Activated CD8-positive, alpha-beta memory T cell treated with anti-CD3 and anti-CD28 coated beads, Interleukin-2, amount 10 ng/mL, durations not matched to agents 7 days and 5 days (primary cell): ENCODE results near the gene COQ8A. TPM values are rescaled to one million over a fixed set of nuclear protein-coding genes. Genes with fewer than 3 reads are reported as not detected.
A peak's percentile ranks its signal among the peaks of the same experiment; 100 is the strongest.

Experiments used
- ATAC-seq: fragments of 150-1000 bp; cut with Tn5 transposase; one replicate; pipeline ENCODE4 v1.10.0; 2021; ENCODE audit warnings: moderate library complexity
- CTCF ChIA-PET: fragments of 350-600 bp; sonication (Branson Sonifier 250); formaldehyde crosslinking; loops from one replicate; lab custom pipeline; 2021; ENCODE audit warnings: antibody characterized with exemption; lab: Charles Lee
- DNase-seq: peaks from one replicate; pipeline ENCODE4 v3.0.0-alpha.2; 2020
- H3K27ac Mint-ChIP-seq: one replicate; pipeline ENCODE4 v1.8.0; 2021; ENCODE audit warnings: mild to moderate bottlenecking, mixed read lengths
- H3K27me3 Mint-ChIP-seq: one replicate; pipeline ENCODE4 v1.8.0; 2021; ENCODE audit warnings: mixed read lengths
- H3K36me3 Mint-ChIP-seq: one replicate; pipeline ENCODE4 v1.8.0; 2021; ENCODE audit warnings: mild to moderate bottlenecking, mixed read lengths
- H3K4me1 Mint-ChIP-seq: one replicate; pipeline ENCODE4 v1.8.0; 2021; ENCODE audit warnings: mixed read lengths
- H3K4me3 Mint-ChIP-seq: one replicate; pipeline ENCODE4 v1.8.0; 2021; ENCODE audit warnings: mild to moderate bottlenecking, moderate library complexity, mixed read lengths
- H3K9me3 Mint-ChIP-seq: one replicate; pipeline ENCODE4 v1.8.0; 2022; ENCODE audit warnings: low read depth, mixed read lengths
- total RNA-seq, 2 experiments: library from RNA; stranded (reverse); gene quantifications; one replicate each; pipeline ENCODE4 v1.2.3, GENCODE V29; 2021

COQ8A gene
- 10 to 100 TPM; 19.0 to 22.1 TPM for total RNA-seq

- CTCF ChIA-PET = interaction anchor here (1.0 to 2.0 kb wide), 6 partner anchors 28 to 314 kb away, joined by 3 to 7 read pairs (median 5); no protein-coding TSS in a partner anchor
- Mint-ChIP-seq H3K27me3 (no peaks in the 10 kb centered on the region), H3K36me3 (peaks cover 11% of the 10 kb centered on the region), H3K9me3 (peaks cover 4% of the 10 kb centered on the region), H3K4me3 (peak within 1 kb of the TSS; percentile 80), H3K4me1 (peaks cover 32% of the 10 kb centered on the region), H3K27ac (peak within 1 kb of the TSS; percentile 96)
- ATAC-seq (peak; percentile 96), DNase-seq (peak; percentile 99)
These were observed at the start of gene COQ8A for GRCh38 chr1:226940029-226940805. Gene COQ8A (plus strand): TSS chr1:226940294. CDS start chr1:226961386, 21,092 bp downstream.

- peaks cover 9% of the 10 kb centered on the region for H3K4me1 Mint-ChIP-seq
- no peaks in the 10 kb centered on the region for H3K27me3 Mint-ChIP-seq
- DNase-seq (no peak), ATAC-seq (no peak)
- H3K9me3 Mint-ChIP-seq = no peaks in the 10 kb centered on the region
- no peak overlapping the region for H3K27ac Mint-ChIP-seq
- CTCF ChIA-PET = no interaction called here
- H3K4me3 Mint-ChIP-seq = no peak overlapping the region
- peaks cover 4% of the 10 kb centered on the region for H3K36me3 Mint-ChIP-seq
These were observed 49.6 kb upstream of the COQ8A start for GRCh38 chr1:226890331-226891108.

- peaks cover 2% of the 10 kb centered on the region for H3K4me1 Mint-ChIP-seq
- H3K27ac Mint-ChIP-seq = no peak overlapping the region
- H3K9me3 Mint-ChIP-seq = no peaks in the 10 kb centered on the region
- H3K27me3 Mint-ChIP-seq = no peaks in the 10 kb centered on the region
- no peak overlapping the region for H3K4me3 Mint-ChIP-seq
- CTCF ChIA-PET = no interaction called here
- H3K36me3 Mint-ChIP-seq = no peaks in the 10 kb centered on the region
- DNase-seq (no peak), ATAC-seq (no peak)
These were observed 48.7 kb upstream of the COQ8A start for GRCh38 chr1:226891346-226891745.

GRCh38 chr1:226891846-226892523, 48.1 kb upstream of the COQ8A start:
- CTCF ChIA-PET = no interaction called here
- H3K27ac Mint-ChIP-seq = no peak overlapping the region

GRCh38 chr1:226892524-226892875, 47.6 kb upstream of the COQ8A start:
- Mint-ChIP-seq H3K36me3 (no peaks in the 10 kb centered on the region), H3K27me3 (no peaks in the 10 kb centered on the region), H3K4me3 (no peak overlapping the region), H3K9me3 (no peaks in the 10 kb centered on the region), H3K4me1 (no peaks in the 10 kb centered on the region), H3K27ac (no peak overlapping the region)
- ATAC-seq (no peak), DNase-seq (no peak)
- CTCF ChIA-PET = no interaction called here

More at GRCh38 chr1:226891846-226892523, 48.1 kb upstream of the COQ8A start:
- Mint-ChIP-seq H3K4me1 (no peaks in the 10 kb centered on the region), H3K9me3 (no peaks in the 10 kb centered on the region), H3K27me3 (no peaks in the 10 kb centered on the region), H3K36me3 (no peaks in the 10 kb centered on the region), H3K4me3 (no peak overlapping the region)
- ATAC-seq (no peak), DNase-seq (no peak)

GRCh38 chr1:226893936-226894335, 46.2 kb upstream of the COQ8A start:
- no peak overlapping the region for H3K27ac Mint-ChIP-seq
- ATAC-seq (no peak), DNase-seq (no peak)
- H3K9me3 Mint-ChIP-seq = no peaks in the 10 kb centered on the region
- no peaks in the 10 kb centered on the region for H3K36me3 Mint-ChIP-seq
- no peaks in the 10 kb centered on the region for H3K27me3 Mint-ChIP-seq
- no peaks in the 10 kb centered on the region for H3K4me1 Mint-ChIP-seq
- CTCF ChIA-PET = interaction anchor here (0.6 kb wide), 1 partner anchor 10 kb away, joined by 4 read pairs; no protein-coding TSS in a partner anchor
- H3K4me3 Mint-ChIP-seq = no peak overlapping the region

- Mint-ChIP-seq H3K9me3 (no peaks in the 10 kb centered on the region), H3K27me3 (no peaks in the 10 kb centered on the region)
- CTCF ChIA-PET = no interaction called here
These were observed 45.3 kb upstream of the COQ8A start for GRCh38 chr1:226894826-226895225.

GRCh38 chr1:226895644-226896043, 44.5 kb upstream of the COQ8A start:
- CTCF ChIA-PET = no interaction called here
- DNase-seq (no peak), ATAC-seq (no peak)
- no peaks in the 10 kb centered on the region for H3K4me1 Mint-ChIP-seq
- no peak overlapping the region for H3K27ac Mint-ChIP-seq
- no peak overlapping the region for H3K4me3 Mint-ChIP-seq
- H3K27me3 Mint-ChIP-seq = no peaks in the 10 kb centered on the region
- H3K36me3 Mint-ChIP-seq = no peaks in the 10 kb centered on the region
- H3K9me3 Mint-ChIP-seq = no peaks in the 10 kb centered on the region

More at GRCh38 chr1:226894826-226895225, 45.3 kb upstream of the COQ8A start:
- no peak overlapping the region for H3K4me3 Mint-ChIP-seq
- H3K36me3 Mint-ChIP-seq = no peaks in the 10 kb centered on the region
- no peak overlapping the region for H3K27ac Mint-ChIP-seq
- H3K4me1 Mint-ChIP-seq = no peaks in the 10 kb centered on the region
- ATAC-seq (no peak), DNase-seq (no peak)

- Mint-ChIP-seq H3K27me3 (no peaks in the 10 kb centered on the region), H3K36me3 (no peaks in the 10 kb centered on the region), H3K4me1 (no peaks in the 10 kb centered on the region), H3K9me3 (no peaks in the 10 kb centered on the region), H3K27ac (no peak overlapping the region), H3K4me3 (no peak overlapping the region)
- CTCF ChIA-PET = no interaction called here
- DNase-seq = no peak
- ATAC-seq = no peak
These were observed 41.8 kb upstream of the COQ8A start for GRCh38 chr1:226898246-226898645.

- Mint-ChIP-seq H3K36me3 (no peaks in the 10 kb centered on the region), H3K4me1 (peaks cover 5% of the 10 kb centered on the region), H3K9me3 (no peaks in the 10 kb centered on the region), H3K27me3 (no peaks in the 10 kb centered on the region), H3K27ac (no peak overlapping the region), H3K4me3 (no peak overlapping the region)
- ATAC-seq (no peak), DNase-seq (no peak)
- CTCF ChIA-PET = no interaction called here
These were observed 38.7 kb upstream of the COQ8A start for GRCh38 chr1:226901421-226901820.

GRCh38 chr1:226902601-226903000, 37.5 kb upstream of the COQ8A start:
- Mint-ChIP-seq H3K4me1 (peaks cover 5% of the 10 kb centered on the region), H3K27me3 (no peaks in the 10 kb centered on the region), H3K36me3 (no peaks in the 10 kb centered on the region), H3K27ac (no peak overlapping the region), H3K9me3 (no peaks in the 10 kb centered on the region), H3K4me3 (no peak overlapping the region)
- CTCF ChIA-PET = no interaction called here
- ATAC-seq = no peak
- no peak for DNase-seq

- Mint-ChIP-seq H3K27ac (no peak overlapping the region), H3K4me3 (no peak overlapping the region), H3K9me3 (no peaks in the 10 kb centered on the region), H3K27me3 (no peaks in the 10 kb centered on the region), H3K36me3 (no peaks in the 10 kb centered on the region), H3K4me1 (peaks cover 5% of the 10 kb centered on the region)
- CTCF ChIA-PET = no interaction called here
- DNase-seq = no peak
- ATAC-seq = no peak
These were observed 36.0 kb upstream of the COQ8A start for GRCh38 chr1:226903819-226904716.

- no peaks in the 10 kb centered on the region for H3K9me3 Mint-ChIP-seq
These were observed 35.3 kb upstream of the COQ8A start for GRCh38 chr1:226904772-226905171.

More at GRCh38 chr1:226904772-226905171, 35.3 kb upstream of the COQ8A start:
- ATAC-seq (no peak), DNase-seq (no peak)
- H3K4me3 Mint-ChIP-seq = no peak overlapping the region
- H3K27ac Mint-ChIP-seq = no peak overlapping the region
- CTCF ChIA-PET = no interaction called here
- no peaks in the 10 kb centered on the region for H3K27me3 Mint-ChIP-seq
- peaks cover 5% of the 10 kb centered on the region for H3K4me1 Mint-ChIP-seq
- no peaks in the 10 kb centered on the region for H3K36me3 Mint-ChIP-seq
